Activated naive CD8-positive, alpha-beta T cell treated with anti-CD3 and anti-CD28 coated beads, Interleukin-2, amount 50 U/mL, for 24 hours (primary cell): ENCODE data around the gene TMEM128.
"Not testable (repeated sequence)": the region's sequence is repeated elsewhere in the genome, so short reads cannot be mapped to it uniquely, and the experiment has no call there.

Experiments used
- ATAC-seq: fragments of 150-1000 bp; cut with Tn5 transposase; one replicate; pipeline ENCODE4 v1.10.0; 2021
- DNase-seq: peaks from one replicate; pipeline ENCODE4 v3.0.0; 2021
- H3K27ac Mint-ChIP-seq: one replicate; pipeline ENCODE4 v1.8.0; 2021; ENCODE audit warnings: mild to moderate bottlenecking, mixed read lengths
- H3K27me3 Mint-ChIP-seq: one replicate; pipeline ENCODE4 v1.8.0; 2021; ENCODE audit warnings: mixed read lengths
- H3K36me3 Mint-ChIP-seq: one replicate; pipeline ENCODE4 v1.8.0; 2021; ENCODE audit warnings: low read depth, mixed read lengths
- H3K4me1 Mint-ChIP-seq: one replicate; pipeline ENCODE4 v1.8.0; 2021; ENCODE audit warnings: mixed read lengths
- H3K4me3 Mint-ChIP-seq: one replicate; pipeline ENCODE4 v1.8.0; 2021; ENCODE audit warnings: mild to moderate bottlenecking, moderate library complexity, mixed read lengths
- H3K9me3 Mint-ChIP-seq: one replicate; pipeline ENCODE4 v1.8.0; 2021; ENCODE audit warnings: mixed read lengths

TMEM128 gene

DNA sequence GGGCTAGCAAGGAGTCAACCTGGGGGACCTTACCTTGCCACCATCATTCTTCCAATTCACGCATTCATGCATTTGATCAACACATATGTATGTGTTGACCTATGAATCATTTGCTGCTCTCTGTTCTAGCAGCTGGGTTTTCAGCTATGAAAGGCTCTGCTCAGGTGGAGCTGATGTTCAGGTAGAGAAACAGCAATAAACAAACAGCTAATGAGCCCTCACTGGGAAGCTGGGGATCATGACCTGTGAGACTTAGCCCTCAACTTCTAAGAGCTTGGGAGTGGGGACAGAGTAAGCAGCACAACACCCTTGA, 19.7 kb downstream of the TMEM128 start:
- ATAC-seq = no peak
- no peak overlapping the region for H3K4me3 Mint-ChIP-seq
- DNase-seq = no peak
- peaks cover 1% of the 10 kb centered on the region for H3K36me3 Mint-ChIP-seq
- peaks cover 8% of the 10 kb centered on the region for H3K4me1 Mint-ChIP-seq
- H3K27ac Mint-ChIP-seq = no peak overlapping the region
- H3K9me3 Mint-ChIP-seq = peaks cover 5% of the 10 kb centered on the region
- H3K27me3 Mint-ChIP-seq = peaks cover 49% of the 10 kb centered on the region

DNA sequence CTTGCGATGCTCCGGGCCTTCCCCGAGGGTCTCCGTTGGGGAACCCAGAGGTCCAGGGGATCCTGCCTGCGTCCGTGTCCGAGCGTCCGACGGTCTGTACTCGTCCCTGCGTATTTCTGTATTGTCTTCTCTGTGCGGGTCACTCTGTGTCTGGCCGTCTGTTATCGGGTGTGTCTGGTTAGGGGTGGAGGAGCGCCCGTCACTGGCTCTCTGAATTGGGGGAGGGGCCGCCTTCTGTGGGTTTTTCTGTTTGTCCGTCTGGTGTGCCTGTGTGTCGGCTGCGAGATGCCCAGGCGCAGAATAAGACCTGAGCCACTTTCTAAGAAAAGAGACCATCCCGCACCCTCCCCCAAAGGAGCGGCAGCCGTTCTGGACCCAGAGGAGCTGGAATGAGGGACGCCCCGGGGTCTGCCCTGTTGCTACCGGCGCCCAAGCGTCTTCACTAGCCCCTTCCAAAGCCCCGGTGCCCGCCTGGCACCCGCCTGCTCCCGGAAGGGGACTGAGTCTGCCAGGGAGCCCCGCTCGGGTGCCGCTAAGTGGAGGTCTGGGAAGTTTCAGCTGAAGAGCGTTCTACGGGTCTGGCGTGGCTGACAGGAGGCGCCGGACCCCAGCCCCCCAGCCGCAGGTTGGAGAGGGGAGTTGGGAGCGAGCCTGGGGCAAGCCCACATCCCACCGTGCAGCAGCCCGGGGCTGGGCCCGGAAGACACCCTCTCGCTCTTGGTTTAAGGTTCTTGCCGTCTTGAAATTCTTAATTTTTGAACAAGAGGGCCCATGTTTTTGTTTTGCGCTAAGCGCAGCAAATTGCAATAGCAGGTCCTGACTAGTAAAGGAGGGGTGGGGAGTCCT, 20.3 kb downstream of the TMEM128 start:
- no peak overlapping the region for H3K4me3 Mint-ChIP-seq
- H3K27ac Mint-ChIP-seq = no peak overlapping the region
- H3K9me3 Mint-ChIP-seq = peaks cover 1% of the 10 kb centered on the region
- peaks cover 8% of the 10 kb centered on the region for H3K4me1 Mint-ChIP-seq
- ATAC-seq = no peak
- no peak for DNase-seq
- peaks cover 1% of the 10 kb centered on the region for H3K36me3 Mint-ChIP-seq
- peaks cover 54% of the 10 kb centered on the region for H3K27me3 Mint-ChIP-seq

GRCh38 chr4:4226606-4227438, 21.2 kb downstream of the TMEM128 start, which contains the start of gene OTOP1:
Gene OTOP1, minus strand, starts transcription at chr4:4226929. Its CDS starts 65 bp downstream, at chr4:4226864.
- Mint-ChIP-seq H3K27me3 (peaks cover 61% of the 10 kb centered on the region), H3K4me3 (no peak within 1 kb of the TSS), H3K27ac (no peak within 1 kb of the TSS), H3K36me3 (peaks cover 1% of the 10 kb centered on the region), H3K4me1 (peaks cover 8% of the 10 kb centered on the region), H3K9me3 (no peaks in the 10 kb centered on the region)
- ATAC-seq (no peak), DNase-seq (no peak)

DNA sequence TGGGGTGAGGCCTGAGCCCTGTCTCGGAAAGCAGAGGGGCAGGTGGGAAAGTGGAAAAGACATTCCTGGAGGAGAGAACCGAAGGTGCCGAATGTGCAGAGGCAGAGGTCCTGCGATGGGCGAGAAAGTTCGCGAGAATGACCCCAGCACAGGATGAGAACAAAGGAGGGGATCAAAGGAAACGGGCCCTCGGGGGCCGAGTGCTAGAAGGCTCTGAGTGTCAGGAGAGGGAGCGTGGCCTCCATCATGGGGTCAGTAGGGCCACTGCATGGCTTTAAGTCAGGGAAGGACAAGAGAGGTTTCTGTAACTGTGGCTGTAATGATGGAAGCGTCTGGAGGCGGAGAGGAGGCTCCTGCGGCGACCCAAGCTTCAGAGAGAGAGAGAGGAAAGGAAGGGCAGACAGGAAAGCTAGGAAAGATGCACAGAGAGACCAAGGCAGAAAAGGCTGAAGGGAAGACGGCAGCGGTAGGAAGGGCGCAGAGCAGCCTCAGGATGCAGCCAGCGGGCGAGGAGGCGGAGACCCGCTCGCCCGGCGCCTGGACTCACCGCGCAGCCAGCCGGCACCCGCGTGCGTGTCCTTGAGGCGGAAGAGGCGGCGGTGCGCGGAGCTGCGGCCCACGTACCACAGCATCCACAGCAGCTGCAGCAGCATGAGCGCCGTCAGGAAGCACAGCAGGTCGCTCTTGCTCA, 22.0 kb downstream of the TMEM128 start:
- no peak overlapping the region for H3K4me3 Mint-ChIP-seq
- H3K27ac Mint-ChIP-seq = no peak overlapping the region
- H3K4me1 Mint-ChIP-seq = peaks cover 8% of the 10 kb centered on the region
- H3K36me3 Mint-ChIP-seq = peaks cover 1% of the 10 kb centered on the region
- no peak for DNase-seq
- no peak for ATAC-seq
- H3K27me3 Mint-ChIP-seq = peaks cover 66% of the 10 kb centered on the region
- no peaks in the 10 kb centered on the region for H3K9me3 Mint-ChIP-seq

GRCh38 chr4:4217113-4217512, 30.9 kb downstream of the TMEM128 start:
- DNase-seq = no peak
- no peak for ATAC-seq
- Mint-ChIP-seq H3K27me3 (peaks cover 29% of the 10 kb centered on the region), H3K4me1 (no peaks in the 10 kb centered on the region), H3K9me3 (no peaks in the 10 kb centered on the region), H3K4me3 (no peak overlapping the region), H3K36me3 (no peaks in the 10 kb centered on the region), H3K27ac (no peak overlapping the region)

DNA sequence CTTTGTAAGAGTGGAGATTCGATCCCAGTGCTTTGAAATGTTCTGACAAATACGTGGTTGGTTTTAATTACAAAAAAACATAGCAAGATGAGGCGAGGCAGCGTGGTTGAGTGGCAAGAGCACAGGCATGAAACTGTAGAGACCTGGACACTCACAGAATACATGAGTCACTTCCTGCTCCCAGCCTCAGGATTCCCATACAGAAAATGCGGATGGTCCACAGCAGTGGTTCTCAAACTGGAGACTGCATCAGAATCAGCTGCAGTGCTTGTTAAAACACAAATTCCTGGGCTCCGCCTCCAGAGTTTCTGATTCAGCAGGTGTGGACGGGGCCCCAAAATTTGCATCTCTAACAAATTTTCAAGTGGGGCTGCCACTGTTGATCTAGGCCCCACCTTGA, 31.4 kb downstream of the TMEM128 start:
- Mint-ChIP-seq H3K27ac (no peak overlapping the region), H3K4me1 (no peaks in the 10 kb centered on the region), H3K4me3 (no peak overlapping the region), H3K27me3 (peaks cover 29% of the 10 kb centered on the region), H3K9me3 (no peaks in the 10 kb centered on the region), H3K36me3 (no peaks in the 10 kb centered on the region)
- ATAC-seq = no peak
- DNase-seq = no peak

DNA sequence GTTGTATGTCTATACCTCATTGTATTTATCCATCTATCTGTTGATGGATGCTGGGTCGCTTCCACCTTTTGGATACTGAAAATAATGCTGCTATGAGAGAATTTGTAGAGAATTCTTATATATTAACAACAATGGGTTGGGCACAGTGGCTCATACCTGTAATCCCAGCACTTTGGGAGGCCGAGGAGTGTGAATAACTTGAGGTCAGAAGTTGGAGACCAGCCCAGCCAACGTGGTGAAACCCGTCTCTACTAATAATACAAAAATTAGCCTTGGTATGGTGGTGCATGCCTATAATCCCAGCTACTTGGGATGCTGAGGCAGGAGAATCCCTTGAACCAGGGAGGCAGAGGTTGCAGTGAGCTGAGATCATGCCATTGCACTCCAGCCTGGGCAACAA, 34.3 kb downstream of the TMEM128 start:
- H3K27me3 Mint-ChIP-seq = peaks cover 25% of the 10 kb centered on the region
- not testable (repeated sequence) for H3K4me1 Mint-ChIP-seq

GRCh38 chr4:4206204-4206603, 41.8 kb downstream of the TMEM128 start:
- Mint-ChIP-seq H3K9me3 (no peaks in the 10 kb centered on the region), H3K4me3 (no peak overlapping the region), H3K27me3 (peaks cover 36% of the 10 kb centered on the region), H3K4me1 (no peaks in the 10 kb centered on the region), H3K27ac (no peak overlapping the region), H3K36me3 (no peaks in the 10 kb centered on the region)
- DNase-seq = no peak
- ATAC-seq = no peak

More for the DNA sequence above, 34.3 kb downstream of the TMEM128 start:
- H3K36me3 Mint-ChIP-seq, H3K4me3 Mint-ChIP-seq, H3K9me3 Mint-ChIP-seq, H3K27ac Mint-ChIP-seq, ATAC-seq, DNase-seq: not testable (repeated sequence)

DNA sequence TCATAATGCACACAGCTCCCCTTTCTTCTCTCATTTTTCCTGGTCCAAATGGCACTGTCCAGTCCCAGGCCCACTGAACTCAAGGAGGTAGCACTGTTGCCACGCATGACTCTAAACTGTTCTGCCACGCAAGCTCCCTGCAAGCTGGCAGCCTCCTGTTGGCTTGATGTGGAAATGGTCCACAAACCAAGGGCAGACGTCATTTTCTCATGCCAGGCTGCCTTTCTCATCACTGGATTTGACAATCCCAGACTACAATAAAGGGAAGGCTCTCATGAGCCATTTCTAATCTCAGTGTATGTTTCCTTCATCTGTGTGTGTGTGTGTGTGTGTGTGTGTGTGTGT, 43.6 kb downstream of the TMEM128 start:
- no peaks in the 10 kb centered on the region for H3K36me3 Mint-ChIP-seq
- H3K27ac Mint-ChIP-seq = no peak overlapping the region
- H3K4me3 Mint-ChIP-seq = no peak overlapping the region
- ATAC-seq (no peak), DNase-seq (no peak)
- H3K27me3 Mint-ChIP-seq = peaks cover 31% of the 10 kb centered on the region
- no peaks in the 10 kb centered on the region for H3K4me1 Mint-ChIP-seq
- H3K9me3 Mint-ChIP-seq = no peaks in the 10 kb centered on the region

DNA sequence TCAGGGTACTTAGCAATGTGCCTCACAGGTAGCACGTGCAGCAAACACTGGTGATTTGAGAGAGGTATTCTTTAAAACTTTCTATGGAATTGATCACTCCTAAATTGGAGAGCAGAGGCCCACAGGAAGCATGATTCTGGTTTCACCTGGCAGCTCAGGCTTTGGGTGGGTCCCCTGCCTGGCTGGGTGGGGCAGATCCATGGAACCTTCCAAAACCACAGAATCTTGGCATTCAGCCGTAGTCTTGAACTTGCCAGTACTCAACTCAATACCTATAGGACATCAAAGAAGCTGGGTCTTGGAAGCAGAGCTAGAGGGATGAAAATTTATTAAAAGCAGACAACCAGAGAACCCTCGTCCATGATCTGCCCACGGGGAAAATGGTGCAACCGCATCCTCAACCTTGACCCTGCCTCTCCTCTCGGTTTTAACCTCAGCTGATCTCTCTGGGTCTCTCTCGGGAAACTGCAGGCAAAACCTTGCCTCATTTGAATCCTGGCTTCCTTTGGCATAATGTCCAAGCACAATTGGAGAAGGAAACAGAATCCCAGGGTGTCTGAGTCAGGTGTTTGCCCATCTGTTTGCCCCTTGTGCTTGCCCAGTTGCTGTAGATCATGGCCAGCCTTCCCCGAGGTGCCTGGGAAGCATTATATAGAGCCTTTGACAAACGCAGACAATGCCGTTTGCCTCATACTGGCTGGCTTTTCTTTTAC, 44.2 kb downstream of the TMEM128 start:
- DNase-seq (no peak), ATAC-seq (no peak)
- Mint-ChIP-seq H3K36me3 (no peaks in the 10 kb centered on the region), H3K4me1 (no peaks in the 10 kb centered on the region), H3K9me3 (no peaks in the 10 kb centered on the region), H3K27ac (no peak overlapping the region), H3K27me3 (peaks cover 31% of the 10 kb centered on the region), H3K4me3 (no peak overlapping the region)

DNA sequence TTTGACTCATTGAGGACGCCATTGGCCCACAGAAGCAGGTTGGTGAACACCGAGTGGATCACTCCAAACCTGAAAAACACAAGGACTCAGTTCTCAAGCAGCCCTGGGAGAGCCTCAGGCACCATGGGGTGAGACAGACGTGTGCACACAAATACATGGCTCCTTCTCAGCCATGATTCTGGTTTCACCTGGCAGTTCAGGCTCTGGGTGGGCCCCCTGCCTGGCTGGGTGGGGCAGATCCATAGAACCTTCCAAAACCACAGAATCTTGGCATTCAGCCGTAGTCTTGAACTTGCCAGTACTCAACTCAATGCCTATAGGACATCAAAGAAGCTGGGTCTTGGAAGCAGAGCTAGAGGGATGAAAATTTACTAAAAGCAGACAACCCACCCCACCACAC, 45.5 kb downstream of the TMEM128 start:
- ATAC-seq (no peak), DNase-seq (no peak)
- Mint-ChIP-seq H3K4me3 (no peak overlapping the region), H3K36me3 (no peaks in the 10 kb centered on the region), H3K4me1 (no peaks in the 10 kb centered on the region), H3K27ac (no peak overlapping the region), H3K27me3 (peaks cover 30% of the 10 kb centered on the region), H3K9me3 (no peaks in the 10 kb centered on the region)

DNA sequence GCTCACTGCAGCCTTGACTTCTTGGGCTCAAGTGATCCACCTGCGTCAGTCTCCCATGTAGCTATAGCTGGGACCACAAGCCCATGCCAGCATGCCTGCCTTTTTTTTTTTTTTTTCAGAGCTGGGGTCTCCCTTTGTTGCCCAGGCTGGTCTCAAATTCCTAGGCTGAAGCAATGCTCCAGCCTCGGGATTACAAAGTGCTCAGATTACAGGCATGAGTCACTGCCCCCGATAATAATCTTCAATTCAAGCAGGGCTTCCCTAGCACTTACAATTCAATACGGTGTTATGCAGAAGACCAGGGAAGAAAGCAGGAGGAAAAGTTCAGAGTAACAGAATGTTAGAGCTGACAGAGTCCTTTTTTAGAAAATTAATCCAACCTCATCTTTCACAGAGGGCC, 47.4 kb downstream of the TMEM128 start:
- H3K36me3 Mint-ChIP-seq = no peaks in the 10 kb centered on the region
- no peak overlapping the region for H3K4me3 Mint-ChIP-seq
- no peaks in the 10 kb centered on the region for H3K4me1 Mint-ChIP-seq
- H3K27me3 Mint-ChIP-seq = peaks cover 30% of the 10 kb centered on the region
- H3K27ac Mint-ChIP-seq = no peak overlapping the region
- no peak for DNase-seq
- no peaks in the 10 kb centered on the region for H3K9me3 Mint-ChIP-seq
- no peak for ATAC-seq

- Mint-ChIP-seq H3K36me3 (no peaks in the 10 kb centered on the region), H3K27me3 (peaks cover 29% of the 10 kb centered on the region), H3K4me1 (no peaks in the 10 kb centered on the region), H3K27ac (no peak overlapping the region), H3K9me3 (no peaks in the 10 kb centered on the region), H3K4me3 (no peak overlapping the region)
- DNase-seq (no peak), ATAC-seq (no peak)
Observed at GRCh38 chr4:4195354-4195753, 52.7 kb downstream of the TMEM128 start.

DNA sequence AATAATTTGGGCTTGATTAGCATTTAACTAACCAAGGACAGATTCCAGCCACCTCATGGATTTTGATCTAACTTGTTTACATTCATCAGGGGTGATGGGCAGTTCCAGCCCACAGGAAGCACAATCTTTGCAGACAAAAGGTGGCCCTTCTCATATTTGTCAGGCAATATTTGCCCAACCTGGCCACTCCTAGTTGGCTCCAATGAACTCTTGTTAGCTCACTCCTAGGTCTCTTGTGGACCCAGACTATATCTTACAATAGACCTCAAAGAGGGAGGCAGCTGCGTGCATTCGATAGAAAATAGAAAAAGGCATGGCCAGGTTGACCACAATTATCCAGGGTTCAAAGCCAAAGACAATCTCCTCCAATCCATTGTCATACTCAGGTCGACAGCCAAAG, 59.5 kb downstream of the TMEM128 start:
- H3K27me3 Mint-ChIP-seq = peaks cover 40% of the 10 kb centered on the region
- not testable (repeated sequence) for H3K36me3 Mint-ChIP-seq, DNase-seq, H3K27ac Mint-ChIP-seq, ATAC-seq, H3K9me3 Mint-ChIP-seq, H3K4me3 Mint-ChIP-seq, H3K4me1 Mint-ChIP-seq
